ENCODE results near the gene IYD.

DNA sequence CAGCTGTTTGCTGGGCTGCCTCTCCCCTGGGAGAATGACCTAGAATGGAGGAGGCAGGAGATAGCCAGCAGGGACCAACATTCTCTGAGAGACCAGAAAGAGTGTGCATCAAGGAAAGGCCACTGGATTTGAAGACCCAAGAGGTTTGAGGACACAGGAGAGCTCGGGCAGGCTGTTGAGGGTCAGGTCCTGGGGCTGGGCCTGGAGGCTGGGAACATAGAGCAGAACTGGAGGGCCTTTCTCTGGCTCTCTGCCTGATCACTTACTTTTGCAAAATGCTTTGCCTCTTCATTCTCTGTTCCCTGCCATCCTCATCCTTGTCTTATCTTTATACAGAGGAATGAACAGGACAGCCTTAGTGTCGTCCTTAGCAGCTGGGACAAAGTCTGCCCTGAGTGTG is 2.5 kb downstream of the IYD start:
- TF ChIP-seq POLR2A (IDR thresholded peaks at IDR 0.05; ENCODE audit: low read length) (no peak), GATA1 (IDR thresholded peaks at IDR 0.05; ENCODE audit: low read depth, low read length) (no peak)

Measured in erythroblast (primary cell).